Stimulated activated CD8-positive, alpha-beta memory T cell treated with anti-CD3 and anti-CD28 coated beads, Interleukin-7, amount 100 ng/mL, for 48 hours (primary cell): Measurements from ENCODE around the gene GRIN2C.

ENCODE experiments used
- DNase-seq, 2 donors: peaks; one replicate each; pipeline ENCODE4 v3.0.0-alpha.2; 2020; ENCODE audit warnings: low read depth in 1 of 2; ENCODE audit errors: extremely low read depth in 1 of 2

The GRIN2C gene

DNA sequence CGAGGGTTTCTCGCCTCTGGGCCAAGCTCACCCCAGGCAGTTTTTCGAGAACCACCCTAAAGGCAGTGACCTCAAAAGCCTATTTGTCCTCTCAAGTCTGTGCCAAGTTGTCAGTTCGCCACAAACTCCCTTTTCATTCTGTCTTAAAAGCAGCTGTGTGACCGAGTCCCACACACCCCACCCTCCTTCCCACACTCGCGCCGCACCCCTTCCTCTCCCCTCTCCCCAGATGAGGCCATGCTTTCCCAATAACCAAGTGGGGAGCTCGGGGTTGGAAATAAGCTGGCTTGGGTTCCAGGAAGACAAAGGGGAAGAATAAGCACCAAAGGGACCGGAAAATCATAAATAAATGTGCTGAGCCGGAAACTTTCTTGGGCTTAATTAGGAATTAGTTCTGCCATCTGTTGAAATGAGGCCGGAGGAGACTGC, 36.7 kb downstream of the GRIN2C start:
- DNase-seq, result no peak

DNA sequence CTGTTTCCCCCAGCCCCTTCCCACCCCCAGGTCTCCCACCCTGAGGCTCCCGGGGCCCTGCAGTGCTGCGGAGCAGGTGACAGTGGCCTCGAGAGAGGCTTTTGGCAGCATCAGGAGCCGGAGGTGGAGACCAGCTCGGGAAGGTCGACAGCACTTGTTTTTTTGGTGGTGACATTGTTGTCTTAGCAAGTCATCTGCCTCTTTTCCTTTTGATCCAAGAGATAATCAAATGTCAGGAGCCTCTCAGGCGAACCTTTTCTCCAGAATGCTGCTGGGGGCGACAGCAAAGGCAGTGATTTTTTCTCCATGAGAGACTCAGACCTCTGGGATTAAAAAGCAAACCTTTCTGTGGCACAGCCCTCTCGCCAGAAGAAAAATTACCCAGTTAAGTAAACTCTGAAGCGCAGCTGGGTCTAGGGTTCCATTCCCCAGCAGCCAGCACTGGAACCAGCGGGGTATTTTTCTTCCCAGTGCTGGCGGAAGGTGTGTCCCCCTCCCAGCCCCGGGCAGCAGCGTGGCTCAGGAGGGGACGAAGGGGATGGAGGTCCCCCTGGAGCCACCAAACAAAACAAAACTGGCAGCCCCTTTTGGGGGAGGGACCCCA, 37.2 kb downstream of the GRIN2C start:
- no peak for DNase-seq

DNA sequence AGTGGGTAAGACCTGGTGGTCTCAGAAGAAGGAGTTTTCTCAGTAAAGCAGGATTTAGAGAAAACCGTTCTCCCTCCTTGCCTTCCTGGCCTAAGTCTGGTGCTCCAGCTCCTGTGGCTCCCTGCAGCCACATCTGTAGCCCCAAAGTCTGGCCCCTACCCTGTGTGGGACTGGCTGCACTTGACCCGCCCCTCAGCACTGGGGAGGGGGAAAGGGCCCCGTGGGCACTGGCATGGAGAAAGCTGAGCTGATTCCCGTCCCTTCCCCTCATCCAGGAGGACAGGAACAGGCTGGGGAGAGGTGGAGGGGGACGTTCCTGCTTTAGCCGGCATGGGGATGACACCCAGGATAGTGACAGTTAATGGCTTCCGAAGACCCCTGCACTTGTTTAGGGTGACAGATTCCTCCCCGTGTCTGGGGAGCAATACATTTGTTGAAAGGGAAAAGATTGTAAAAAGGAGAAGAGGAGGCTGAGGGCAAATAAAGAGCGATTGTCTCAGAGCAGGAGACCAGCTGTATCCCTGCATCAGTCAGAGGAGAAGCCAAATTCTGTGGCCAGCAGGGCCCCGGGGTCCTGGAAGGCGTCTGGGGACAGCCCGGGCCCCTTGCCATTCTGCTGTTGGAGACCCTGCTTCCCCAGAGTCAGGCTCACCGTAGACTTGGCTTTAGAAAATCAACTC, 37.9 kb downstream of the GRIN2C start:
- no peak for DNase-seq

DNA sequence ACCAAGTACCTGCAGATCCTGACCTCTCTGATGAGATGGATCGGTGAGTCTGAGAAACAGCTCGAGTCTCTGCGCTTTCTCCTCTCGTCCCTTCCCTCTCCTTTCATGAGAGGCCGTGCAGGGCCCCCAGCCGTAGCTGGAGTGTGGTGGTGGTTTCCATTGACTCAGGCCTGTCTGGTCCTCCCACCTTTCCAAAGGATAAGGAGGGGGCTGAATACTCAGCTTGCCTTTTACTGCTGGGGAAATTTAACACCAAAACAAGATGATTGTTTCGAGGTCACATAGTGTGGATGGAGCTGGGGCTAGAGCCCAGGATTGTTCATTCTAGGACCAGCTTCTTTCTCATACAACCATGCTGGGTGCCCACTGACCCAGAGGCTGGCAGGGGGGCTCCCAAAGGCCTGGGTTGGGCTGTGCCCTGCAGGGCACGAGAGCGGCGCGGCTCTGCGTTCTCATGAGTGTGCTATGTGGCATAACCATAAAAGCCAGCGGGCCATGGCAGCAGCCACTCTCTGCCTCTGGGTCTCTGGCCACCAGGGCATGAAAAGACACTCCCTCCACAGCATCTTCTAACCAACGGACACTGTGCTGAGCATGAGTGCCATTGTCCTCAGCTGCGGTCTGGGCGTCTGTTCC, 39.8 kb downstream of the GRIN2C start:
- DNase-seq, result no peak

DNA sequence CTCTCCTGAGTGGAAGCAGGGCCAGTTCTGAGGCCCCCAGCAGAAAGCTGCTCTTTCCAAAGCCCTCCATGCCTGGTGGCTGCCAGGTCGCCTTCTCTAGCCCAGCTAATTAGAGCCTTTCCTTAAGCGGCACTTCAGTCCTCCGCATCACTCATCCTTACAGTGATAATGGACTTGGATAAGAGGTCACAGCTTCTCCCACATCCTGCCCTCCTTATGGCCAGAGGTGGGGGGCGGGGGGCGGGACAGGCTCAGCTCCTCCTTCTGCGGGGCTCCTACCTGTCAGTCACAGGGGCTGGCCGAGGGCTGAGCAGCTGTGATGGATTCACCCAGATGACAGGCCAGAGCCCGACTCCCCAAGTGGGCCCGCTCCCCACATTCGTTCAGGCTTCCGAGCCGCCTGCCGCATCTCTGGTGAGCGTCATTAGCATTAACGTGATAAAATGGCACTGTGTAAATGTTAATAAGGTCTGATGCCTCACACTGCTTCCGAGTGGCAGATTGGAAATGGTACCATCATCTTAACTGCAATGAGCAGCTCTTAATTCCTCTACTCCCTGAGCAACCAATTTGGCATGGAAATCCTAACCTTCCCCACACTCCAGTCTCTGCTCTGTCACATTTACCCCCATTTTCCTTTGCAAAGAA, 41.3 kb downstream of the GRIN2C start:
- no peak for DNase-seq

DNA sequence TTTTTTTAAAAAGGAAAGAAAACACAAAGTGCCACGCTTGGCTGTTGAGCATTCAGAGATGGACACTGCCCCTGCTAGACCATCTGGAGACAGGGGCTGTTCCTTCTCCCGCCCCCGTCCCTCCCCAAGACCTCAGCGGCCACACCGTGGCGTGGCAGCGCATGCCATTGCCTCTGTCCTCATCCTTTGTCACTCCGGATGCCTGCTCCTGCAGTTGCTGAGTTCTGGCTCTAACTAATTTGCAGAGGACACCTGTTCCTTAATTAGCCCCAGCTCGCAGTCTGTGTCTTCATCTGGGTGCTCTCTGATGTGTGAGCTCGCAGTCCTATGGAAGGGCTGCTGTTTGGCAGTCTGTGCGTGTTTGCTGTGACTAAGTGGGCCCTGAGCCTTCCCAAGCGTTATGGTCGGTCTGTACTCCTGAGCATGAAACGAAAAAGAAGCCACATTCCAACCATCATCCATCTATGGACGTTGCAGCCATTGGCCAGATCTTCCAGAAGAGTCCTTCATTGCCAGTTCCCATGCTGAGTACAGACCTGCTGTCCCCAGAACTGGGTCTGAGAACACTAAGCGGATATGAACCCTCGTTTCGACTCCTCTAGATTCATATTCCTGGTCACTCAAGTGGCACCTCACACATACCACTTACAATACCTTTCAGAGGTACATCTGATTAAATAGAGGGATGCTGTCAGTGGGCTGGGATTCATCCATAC, 42.6 kb downstream of the GRIN2C start:
- DNase-seq, result no peak

DNA sequence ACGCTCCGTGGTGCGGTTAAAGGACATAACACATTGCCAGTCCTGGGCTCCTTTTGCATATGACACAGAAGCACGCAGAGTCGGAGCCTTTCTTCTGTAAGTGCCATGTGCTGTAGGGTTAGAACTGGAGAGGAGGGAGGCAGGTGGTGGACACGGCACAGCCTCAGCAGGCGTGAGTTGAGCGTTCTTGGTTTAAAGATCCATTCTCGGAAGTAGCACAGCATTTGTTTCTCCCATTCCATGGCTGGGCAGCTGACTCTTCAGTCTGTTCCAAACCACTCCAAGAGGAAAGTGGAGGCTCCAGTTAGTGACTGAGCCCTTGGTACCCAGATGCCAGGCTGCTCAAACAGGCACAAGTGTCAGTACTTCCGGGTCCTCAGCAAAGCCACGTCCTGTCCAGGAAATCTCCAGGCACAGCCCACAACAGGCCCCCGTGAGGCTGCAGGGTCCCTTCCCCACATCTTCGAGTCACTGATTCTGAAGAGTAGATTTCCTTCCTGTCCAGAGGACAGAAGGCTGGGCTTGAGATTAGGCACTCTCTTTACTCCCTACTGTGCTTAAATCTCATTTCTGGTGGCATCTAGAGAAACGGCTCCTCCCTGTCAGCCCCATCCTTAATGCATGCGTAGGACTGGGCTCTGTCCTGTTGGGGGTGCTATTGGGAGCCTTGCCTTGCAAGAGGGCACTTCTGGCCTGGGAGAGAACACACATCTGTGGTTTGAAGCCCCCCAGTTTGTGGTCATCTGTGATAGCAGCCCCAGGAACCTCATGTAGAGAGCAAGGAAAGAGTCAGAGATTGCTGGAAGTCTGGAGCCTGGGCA, 43.9 kb downstream of the GRIN2C start:
- no peak for DNase-seq

DNA sequence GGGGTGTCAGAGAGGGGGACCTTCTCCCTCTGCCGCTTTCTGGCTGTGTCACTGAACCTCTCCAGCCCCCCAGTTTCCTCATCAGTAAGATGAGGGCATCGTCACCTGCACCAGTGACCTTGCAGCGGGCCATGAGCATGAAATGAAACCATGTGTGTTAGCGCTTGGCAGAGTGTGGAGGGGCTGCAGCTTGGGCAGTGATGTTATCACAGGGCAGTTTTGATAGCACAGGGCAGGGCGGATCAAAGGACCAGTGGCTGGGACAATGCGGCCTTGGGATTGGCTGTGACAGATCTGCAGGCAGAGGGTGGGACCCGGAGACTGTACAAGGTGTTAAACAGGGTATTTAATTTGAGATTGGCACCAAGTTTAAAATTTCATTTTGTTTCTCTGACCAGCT, 44.6 kb downstream of the GRIN2C start:
- no peak for DNase-seq

DNA sequence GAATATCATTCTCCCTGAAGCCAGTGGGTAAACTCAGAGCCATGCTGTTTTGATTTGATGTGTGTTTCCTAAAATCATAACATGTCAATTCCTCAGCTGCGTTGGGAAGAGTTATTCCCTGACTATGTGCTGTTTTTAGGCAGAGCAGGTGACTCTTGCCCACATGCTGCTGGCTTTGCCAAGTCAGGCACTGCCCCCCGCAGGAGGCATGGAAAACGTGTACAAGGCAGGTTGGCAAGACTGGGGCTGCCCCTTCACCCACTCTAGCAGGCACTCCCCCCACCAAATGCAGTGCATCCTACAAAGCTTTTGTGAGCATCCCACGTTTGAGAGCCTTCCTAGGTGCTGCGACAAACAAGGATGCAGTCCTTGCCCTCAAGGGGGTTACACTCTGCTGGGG, 45.2 kb downstream of the GRIN2C start:
- no peak for DNase-seq

DNA sequence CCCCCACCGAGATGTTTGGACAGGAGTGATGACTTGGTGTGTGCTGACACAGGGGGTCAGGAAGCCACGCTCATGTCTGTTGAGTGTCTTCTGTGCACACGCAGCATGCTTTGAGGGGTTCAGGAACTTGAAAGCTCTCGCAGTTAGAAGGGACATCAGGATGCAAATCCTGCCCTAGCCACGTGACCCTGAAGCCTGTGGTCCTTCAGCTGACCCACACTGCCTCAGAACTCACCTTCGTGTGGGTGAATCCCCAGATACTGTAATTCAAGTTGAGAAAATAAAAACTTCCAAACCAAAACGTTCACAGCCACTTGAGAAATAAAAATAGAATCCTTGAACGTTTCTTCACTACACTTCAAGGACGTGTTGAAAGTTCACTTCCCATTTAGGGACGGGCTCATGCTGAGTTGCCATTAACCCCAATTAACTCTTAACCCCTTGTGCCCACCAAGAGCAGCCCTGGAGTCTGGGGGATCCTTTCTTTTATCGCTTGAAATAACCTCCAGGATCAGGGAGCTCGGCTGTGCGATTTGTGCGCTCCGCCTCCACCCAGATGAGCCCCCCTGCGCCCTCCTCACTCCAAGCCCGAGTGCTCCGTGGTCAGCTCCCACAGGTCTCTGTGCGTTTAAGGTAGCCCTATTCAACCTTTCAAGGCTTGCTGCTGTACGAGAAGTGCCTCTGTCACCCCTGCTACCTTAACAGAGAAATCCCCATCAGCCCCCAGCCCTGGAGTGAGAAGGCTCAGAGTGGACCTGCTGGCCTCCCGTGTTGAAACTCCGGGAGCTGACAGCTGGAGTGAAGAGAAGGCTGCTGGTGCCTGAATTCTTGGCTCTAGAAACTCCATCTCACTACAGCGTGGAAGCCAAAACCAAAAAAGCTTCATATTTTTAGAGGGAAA, 47.3 kb downstream of the GRIN2C start:
- DNase-seq, result no peak

DNA sequence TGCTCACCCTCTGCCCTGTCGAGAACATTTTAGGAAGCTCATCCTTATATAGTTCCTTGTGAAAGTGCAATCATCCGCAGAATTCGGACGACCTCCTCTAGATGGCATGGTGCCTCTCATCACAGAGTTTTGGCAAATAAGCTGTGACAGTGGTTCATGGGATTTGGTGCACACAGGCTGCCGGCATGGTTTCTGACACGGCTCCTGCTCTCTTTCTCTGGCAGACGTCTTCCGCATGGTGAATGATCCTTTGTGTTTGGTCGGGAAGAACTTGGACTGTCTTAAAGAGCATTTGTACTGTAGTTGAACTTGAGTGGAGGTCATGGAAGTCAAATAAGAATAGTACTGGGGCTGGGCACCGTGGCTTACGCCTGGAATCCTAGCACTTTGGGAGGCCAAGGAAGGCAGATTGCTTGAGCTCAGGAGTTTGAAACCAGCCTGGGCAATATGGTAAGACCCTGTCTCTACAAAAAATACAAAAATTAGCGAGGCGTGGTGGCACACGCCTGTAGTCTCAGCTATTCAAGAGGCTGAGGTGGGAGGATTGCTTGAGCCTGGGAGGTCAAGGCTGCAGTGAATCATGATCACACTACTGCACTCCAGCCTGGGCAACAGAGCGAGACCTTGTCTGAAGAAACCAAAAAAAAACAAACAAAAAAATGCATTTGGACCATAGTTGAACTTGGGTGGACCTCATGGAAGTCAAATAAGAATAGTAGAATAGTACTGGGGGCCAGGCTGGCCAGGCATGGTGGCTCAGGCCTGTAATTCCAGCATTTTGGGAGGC, 48.8 kb downstream of the GRIN2C start:
- no peak for DNase-seq

DNA sequence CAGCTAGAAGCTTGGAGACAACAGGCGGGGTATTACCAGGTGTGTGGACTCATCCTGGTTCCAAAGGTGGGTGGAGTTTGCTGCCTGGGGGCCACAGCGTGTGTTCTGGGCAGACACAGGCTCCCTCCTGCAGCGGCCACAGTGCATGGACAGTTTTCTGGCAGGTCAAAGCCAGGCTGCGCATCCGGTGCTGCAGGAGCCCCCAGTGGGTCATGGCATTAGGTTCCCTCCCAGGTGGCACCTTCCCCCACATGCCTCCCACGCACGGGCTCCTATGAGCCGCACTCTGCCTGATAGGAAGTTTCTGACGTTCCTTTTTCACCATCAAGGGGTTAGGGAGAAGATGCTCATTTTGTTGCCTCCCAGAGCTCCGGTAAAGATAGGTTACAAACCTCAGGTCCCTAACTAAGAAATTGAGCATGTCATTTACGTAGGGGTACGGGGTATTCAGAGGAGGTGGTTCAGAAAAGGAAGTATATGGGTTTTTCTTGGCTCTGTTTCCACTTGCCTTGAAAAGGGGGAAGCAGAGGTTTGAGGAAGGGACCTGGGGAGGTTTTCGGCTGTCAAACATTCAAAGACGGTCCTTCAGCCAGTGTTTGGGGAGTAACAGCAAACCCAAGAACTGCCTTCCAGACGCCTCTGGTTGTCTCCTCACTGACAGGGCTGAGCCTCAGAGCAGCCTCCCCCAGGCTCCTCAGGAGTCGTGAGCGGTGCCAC, 50.8 kb downstream of the GRIN2C start:
- no peak for DNase-seq

DNA sequence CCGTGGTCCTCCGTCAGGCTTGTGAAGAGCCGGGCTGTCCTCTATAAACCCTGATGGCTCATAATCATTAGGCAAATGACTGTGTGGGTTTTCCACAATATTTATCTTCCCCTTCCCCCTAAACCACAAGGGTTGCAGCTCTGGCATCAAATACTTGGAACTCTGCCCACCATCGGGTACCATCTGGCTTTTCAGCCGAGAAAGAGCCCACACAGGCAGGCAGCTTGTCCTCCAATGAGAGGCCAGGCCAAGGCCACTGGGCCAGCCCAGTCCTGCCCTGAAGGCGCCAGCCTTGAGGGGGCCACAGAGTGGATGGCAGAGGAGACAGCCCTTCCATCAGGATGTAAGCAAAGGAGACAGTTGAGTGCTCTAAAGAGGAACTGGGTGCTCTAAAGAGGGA, 51.8 kb downstream of the GRIN2C start:
- DNase-seq, result no peak

DNA sequence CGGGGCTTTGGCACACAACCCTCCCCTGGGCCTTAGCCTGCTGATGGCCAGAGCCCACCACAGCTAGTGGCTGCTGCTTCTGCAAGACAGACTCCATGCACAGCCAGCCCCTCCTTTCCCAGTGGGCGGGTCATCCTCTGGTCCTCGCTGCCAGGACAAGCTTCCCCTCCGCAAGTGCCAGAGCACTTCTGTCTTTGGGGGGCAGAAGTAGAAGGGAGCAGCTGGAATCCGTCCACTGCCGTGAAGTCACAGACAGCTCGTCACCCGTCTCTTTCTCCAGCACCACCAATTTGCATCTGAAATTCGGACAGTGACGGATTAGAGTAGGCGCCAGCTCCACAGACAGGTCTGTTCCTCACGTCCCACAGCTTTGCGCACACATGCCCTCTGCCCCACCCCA, 52.2 kb downstream of the GRIN2C start:
- no peak for DNase-seq

DNA sequence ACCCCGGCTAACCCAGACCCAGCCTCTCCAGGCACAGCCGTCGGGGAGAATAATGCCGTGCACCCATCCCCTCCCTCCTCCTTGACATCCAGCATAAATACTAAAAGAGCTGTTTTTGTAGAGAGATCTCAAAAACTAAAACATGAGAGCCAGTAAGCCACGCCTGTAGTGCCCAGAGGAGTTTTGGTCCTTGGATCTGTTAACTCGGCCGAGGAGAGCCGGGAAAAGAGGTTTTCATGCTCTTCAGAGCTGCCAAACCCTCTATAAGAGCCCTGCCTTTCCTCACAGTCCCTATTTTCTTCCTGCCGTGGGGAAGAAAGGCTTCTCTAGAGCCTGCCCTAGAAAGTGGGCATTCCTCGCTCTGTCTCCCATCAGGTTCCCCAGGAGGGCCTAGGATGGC, 53.4 kb downstream of the GRIN2C start:
- no peak for DNase-seq

DNA sequence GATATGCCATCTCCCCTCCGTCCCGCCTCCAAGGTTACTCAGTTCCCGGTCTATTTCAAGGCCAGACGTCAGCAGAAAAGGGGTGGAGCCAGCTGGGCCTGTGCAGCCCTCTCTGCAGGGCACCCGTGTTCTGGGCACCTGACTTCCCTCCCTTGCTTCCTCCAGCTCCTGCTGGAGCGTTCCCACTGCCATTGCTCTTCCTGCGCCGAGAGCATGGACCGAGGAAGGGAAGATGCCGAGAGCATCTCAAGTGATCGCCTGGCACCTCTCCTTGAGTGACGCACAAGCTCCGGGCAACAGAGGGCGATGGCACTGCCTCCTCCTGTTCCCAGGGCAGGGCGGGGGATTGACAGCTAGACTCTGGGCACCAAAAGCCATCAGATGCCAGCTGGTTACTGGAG, 54.1 kb downstream of the GRIN2C start:
- no peak for DNase-seq

DNA sequence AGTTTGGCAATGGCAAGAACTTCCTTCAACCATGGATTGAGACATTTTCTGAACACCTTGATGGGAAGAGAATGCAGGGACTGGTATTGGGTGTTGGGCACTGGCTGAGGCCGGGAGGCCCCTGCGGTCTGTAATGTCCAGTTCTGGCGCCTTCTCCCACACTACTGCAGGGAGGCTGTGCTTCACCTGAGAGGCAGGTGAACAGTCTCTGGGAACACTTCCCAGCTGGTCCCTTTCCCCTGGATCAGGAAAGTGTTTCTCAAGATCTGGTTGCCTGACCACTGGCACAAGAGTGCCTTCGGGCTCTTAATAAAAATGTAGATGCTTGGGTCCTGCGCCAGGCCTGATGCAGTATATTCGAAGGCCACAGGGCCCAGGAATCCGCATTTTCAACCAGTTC, 55.0 kb downstream of the GRIN2C start:
- no peak for DNase-seq

DNA sequence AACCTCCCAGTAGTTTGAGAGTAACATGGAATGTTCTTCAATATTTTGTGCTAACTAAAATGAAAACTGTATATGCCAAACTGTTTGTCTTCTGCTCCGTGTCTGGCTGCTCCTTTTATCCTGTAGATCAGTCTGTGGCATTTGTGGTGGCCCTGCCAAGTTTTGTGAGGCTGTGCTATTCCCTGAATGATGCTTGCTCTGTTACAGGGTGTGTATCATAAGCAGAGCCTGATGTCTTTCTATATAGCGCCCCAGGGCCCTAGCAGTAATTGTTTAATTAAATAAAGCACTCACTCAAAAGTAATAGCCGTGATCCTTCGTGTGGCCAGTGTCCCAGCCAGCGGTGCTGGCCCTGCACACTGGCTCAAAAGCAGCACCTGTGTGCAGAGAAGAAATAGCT, 55.7 kb downstream of the GRIN2C start:
- no peak for DNase-seq
